Colonic mucosa (tissue), 4 donors: Measurements from ENCODE around the gene LTBP4. TPM values are rescaled to one million over a fixed set of nuclear protein-coding genes. Genes with fewer than 3 reads are reported as not detected.
"Not testable (repeated sequence)": the region's sequence is repeated elsewhere in the genome, so short reads cannot be mapped to it uniquely, and the experiment has no call there.

Experiments used
- DNase-seq: peaks from one replicate; pipeline ENCODE4 v3.0.0-alpha.2; 2020
- H3K27ac ChIP-seq: fragments of 200-600 bp; one replicate; pipeline ENCODE4 v1.8.0; 2021
- H3K27me3 ChIP-seq: fragments of 200-600 bp; one replicate; pipeline ENCODE4 v1.8.0; 2021
- H3K36me3 ChIP-seq: fragments of 200-600 bp; one replicate; pipeline ENCODE4 v1.8.0; 2021
- H3K4me1 ChIP-seq: fragments of 200-600 bp; one replicate; pipeline ENCODE4 v1.8.0; 2021; ENCODE audit warnings: mild to moderate bottlenecking
- H3K4me3 ChIP-seq: fragments of 200-600 bp; one replicate; pipeline ENCODE4 v1.8.0; 2021
- H3K9ac ChIP-seq, 2 donors: one replicate each; pipeline ENCODE4 v1.7.0; 2013; ENCODE audit warnings: control low read depth in 2 of 2, low read depth in 2 of 2, low read length in 2 of 2
- H3K9me3 ChIP-seq: fragments of 200-600 bp; one replicate; pipeline ENCODE4 v1.8.0; 2021
- intact Hi-C: fragments of 100-400 bp; cut with DNase I; formaldehyde crosslinking; loops from one replicate; pipeline ENCODE4 v1.14.1; 2022
- total RNA-seq, 2 donors: library from RNA; stranded (reverse); fragmentation: NEBNext Ultra II Directional in 1 of 2; extraction: Animal tissue kit (Norgen Biotek cat#: 25700) in 1 of 2; gene quantifications; one replicate each; pipeline ENCODE4 v1.2.1, GENCODE V29; 2021
- TF ChIP-seq, protein P1 (sequence below): fragments of 200-600 bp; IDR thresholded peaks from one replicate; pipeline ENCODE4 v1.8.0; 2022; ENCODE audit warnings: antibody characterized with exemption, mild to moderate bottlenecking
- donor health status: healthy.
- donor health status: DM: no; HTN: no; CAD: no.
- donor health status: DM: no; HTN: no; CAD: no.

LTBP4 gene
- total RNA-seq, 2 donors from 2014 or later: 143 to 231 TPM

DNA sequence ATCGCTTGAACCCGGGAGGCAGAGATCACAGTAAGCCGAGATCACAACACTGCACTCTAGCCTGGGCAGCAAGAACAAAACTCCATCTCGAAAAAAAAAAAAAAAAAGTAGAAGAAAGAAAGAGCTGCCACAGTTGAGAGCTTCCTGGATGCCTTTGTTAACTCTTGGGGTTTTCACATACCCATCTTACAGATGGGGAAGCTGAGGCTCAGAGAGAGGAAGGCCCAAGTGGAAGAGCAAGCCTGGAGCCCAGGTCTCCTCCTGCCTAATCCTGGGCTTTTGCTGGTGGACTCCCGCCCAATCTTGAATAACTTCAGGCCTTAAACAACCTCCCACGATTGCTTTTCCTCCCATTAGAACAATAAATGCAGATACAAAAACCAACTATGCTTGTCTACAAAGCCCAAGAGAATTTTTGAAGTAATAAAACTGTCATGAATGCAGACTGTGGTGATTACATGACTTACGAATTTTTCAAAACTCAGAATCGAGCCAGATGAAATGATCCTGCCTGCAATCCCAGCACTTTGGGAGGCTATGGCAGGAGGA, 41.7 kb downstream of the LTBP4 start:
- peak overlapping the region; percentile 22 for H3K27ac ChIP-seq

DNA sequence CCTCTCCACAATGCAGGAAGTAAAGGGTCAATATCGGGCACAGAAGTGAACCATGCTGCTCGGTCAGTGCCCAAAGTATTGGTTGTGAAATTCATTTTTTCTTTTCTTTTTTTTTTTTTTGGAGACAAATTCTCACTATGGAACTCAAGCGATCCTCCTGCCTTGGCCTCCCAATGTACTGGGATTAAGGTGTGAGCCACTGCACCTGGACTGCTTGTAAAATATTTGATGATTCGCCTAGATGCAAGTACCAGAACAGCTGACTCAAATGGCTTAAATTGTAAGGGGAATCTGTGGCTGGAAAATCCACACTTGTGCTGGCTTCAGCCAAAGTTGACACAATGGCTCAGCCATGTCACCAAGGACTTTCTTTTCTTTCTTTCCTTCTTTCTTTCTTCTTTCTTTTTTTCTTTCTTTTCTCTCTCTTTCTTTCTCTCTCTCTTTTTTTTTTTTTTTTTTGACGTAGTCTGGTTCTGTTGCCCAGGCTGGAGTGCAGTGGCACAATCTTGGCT, 45.6 kb downstream of the LTBP4 start:
- Histone ChIP-seq H3K4me1 (no peaks in the 10 kb centered on the region), H3K9ac (no peak overlapping the region), H3K27me3 (no peaks in the 10 kb centered on the region), H3K27ac (peak overlapping the region; percentile 66), H3K4me3 (no peak overlapping the region), H3K36me3 (no peaks in the 10 kb centered on the region), H3K9me3 (no peaks in the 10 kb centered on the region)
- no peak for DNase-seq
- intact Hi-C loops: no loop called here
- TF ChIP-seq, protein P1, sequence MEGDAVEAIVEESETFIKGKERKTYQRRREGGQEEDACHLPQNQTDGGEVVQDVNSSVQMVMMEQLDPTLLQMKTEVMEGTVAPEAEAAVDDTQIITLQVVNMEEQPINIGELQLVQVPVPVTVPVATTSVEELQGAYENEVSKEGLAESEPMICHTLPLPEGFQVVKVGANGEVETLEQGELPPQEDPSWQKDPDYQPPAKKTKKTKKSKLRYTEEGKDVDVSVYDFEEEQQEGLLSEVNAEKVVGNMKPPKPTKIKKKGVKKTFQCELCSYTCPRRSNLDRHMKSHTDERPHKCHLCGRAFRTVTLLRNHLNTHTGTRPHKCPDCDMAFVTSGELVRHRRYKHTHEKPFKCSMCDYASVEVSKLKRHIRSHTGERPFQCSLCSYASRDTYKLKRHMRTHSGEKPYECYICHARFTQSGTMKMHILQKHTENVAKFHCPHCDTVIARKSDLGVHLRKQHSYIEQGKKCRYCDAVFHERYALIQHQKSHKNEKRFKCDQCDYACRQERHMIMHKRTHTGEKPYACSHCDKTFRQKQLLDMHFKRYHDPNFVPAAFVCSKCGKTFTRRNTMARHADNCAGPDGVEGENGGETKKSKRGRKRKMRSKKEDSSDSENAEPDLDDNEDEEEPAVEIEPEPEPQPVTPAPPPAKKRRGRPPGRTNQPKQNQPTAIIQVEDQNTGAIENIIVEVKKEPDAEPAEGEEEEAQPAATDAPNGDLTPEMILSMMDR: no peak

More for the DNA sequence above, 41.7 kb downstream of the LTBP4 start:
- DNase-seq: no peak
- H3K4me1 ChIP-seq: no peaks in the 10 kb centered on the region
- H3K4me3 ChIP-seq: no peak overlapping the region
- no peaks in the 10 kb centered on the region for H3K36me3 ChIP-seq
- no peaks in the 10 kb centered on the region for H3K9me3 ChIP-seq
- intact Hi-C loops: no loop called here
- TF ChIP-seq, protein P1: no peak
- H3K27me3 ChIP-seq: no peaks in the 10 kb centered on the region
- peak overlapping the region in 1 of 2 donors; percentile 12 for H3K9ac ChIP-seq

DNA sequence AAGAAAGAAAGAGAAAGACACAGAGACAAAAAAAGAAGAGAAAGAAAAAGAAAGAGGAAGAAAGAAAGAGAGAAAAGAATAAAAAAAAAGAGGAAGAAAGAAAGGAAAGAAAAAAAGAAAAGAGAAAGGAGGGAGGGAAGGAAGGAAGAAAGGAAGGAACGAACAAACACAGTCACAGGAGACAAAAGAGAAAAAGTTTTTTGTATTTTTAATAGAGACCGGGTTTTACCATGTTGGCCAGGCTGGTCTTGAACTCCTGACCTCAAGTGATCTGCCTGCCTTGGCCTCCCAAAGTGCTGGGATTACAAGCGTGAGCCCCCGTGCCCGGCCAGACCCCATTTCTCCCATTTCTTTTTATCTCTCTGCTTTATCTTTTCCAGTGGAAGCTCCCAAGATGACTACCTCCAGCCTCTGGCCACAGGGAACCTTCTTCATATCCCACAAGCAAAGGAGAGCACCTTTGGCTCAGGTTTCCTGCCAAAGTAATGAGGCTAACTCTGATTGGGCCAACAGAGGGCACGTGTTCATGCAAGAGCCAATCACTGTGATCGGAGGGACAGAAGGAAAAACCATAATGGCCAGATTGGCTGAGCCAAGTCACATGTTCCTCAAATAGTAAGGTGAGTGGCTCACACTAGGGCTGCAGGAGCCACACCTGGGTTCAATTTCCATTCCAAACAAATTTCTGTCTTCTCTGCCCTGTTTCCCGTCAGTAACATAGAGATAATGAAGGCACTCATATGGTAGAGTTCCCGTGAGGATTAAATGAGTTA, 48.9 kb downstream of the LTBP4 start:
- intact Hi-C loops, H3K4me1 ChIP-seq, H3K9me3 ChIP-seq, H3K4me3 ChIP-seq, H3K27ac ChIP-seq, DNase-seq, H3K36me3 ChIP-seq, H3K9ac ChIP-seq, H3K27me3 ChIP-seq: not testable (repeated sequence)

DNA sequence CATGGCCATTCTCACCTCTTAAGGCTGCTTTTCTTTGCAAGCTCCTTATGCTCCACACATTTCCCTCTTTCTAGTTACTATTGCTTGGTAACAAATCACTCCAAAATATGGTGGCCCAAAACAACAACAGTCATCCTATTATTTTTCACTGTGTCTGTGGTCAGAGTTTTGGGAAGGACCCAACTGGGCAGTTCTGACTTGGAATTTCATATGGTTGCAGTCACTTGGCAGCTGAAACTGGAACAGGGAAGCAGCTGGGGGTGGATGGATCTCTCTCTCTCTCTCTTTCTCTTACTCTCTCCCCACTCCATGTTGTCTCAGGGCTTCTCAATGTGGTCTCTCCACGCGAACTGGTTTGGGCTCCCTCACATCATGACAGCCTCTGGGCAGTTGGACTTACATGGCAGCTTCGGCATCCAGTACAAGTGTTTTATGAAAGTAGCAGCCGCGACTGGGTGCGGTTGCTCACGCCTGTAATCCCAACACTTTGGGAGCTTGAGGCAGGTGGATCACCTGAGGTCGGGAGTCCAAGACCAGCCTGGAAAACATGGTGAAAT, 49.7 kb downstream of the LTBP4 start:
- no peak for DNase-seq
- Histone ChIP-seq H3K4me1 (no peaks in the 10 kb centered on the region), H3K27ac (no peak overlapping the region), H3K4me3 (no peak overlapping the region), H3K9ac (no peak overlapping the region), H3K9me3 (no peaks in the 10 kb centered on the region), H3K36me3 (no peaks in the 10 kb centered on the region), H3K27me3 (no peaks in the 10 kb centered on the region)
- intact Hi-C loops: no loop called here
- TF ChIP-seq, protein P1: no peak

DNA sequence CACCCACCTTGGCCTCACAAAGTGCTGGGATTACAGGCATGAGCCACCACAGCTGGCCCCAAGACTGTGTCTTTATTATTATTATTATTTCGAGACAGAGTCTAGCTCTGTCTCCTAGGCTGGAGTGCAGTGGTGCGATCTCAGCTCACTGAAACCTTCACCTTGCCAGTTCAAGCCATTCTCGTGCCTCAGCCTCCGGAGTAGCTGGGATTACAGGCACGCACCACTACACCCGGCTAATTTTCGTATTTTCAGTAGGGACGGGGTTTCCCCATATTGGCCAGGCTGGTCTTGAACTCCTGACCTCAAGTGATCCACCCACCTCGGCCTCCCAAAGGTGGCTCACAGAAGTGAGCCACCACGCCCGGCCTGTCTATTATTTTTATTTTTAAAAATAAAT, 51.1 kb downstream of the LTBP4 start:
- H3K27me3 ChIP-seq, intact Hi-C loops, H3K4me3 ChIP-seq, H3K9me3 ChIP-seq, H3K9ac ChIP-seq, DNase-seq, H3K27ac ChIP-seq, H3K36me3 ChIP-seq, H3K4me1 ChIP-seq: not testable (repeated sequence)

DNA sequence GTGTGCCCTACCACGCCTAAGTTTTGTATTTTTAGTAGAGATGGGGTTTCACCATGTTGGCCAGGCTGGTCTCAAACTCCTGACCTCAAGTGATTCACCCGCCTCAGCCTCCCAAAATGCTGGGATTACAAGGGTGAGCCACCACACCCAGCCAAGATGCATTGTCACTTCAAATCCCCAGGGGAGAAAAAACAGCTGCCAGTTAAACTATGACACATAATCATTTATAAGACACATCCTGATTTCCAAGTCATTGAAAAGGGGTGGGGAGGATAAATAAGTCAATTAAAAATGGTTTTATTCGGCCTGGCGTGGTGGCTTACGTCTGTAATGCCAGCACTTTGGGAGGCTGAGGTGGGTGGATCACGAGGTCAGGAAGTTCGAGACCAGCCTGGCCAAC, 54.5 kb downstream of the LTBP4 start:
- DNase-seq, H3K9me3 ChIP-seq, H3K4me1 ChIP-seq, H3K9ac ChIP-seq, H3K4me3 ChIP-seq, H3K27ac ChIP-seq, H3K27me3 ChIP-seq, H3K36me3 ChIP-seq, intact Hi-C loops: not testable (repeated sequence)

DNA sequence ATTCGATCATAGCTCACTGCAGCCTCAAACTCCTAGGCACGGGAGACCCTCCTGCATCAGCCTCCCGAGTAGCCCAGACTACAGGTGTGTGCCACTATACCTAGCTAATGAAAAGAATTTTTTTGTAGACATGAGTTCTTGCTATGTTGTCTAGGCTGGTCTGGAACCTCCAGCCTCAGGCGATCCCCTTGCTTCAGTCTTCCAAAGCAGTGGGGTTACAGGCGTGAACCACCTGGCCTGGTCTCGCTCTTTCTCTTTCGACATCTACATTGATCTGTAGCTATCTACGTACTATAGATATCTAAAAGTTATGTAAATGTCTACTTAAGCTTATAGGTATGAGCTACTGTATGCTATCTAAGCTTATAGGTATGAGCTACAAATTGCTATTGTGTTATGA, 56.9 kb downstream of the LTBP4 start:
- no peak overlapping the region for H3K4me3 ChIP-seq
- no peak for DNase-seq
- H3K36me3 ChIP-seq: no peaks in the 10 kb centered on the region
- H3K4me1 ChIP-seq: no peaks in the 10 kb centered on the region
- H3K9me3 ChIP-seq: no peaks in the 10 kb centered on the region
- intact Hi-C loops: no loop called here
- H3K9ac ChIP-seq: no peak overlapping the region
- H3K27me3 ChIP-seq: no peaks in the 10 kb centered on the region
- no peak overlapping the region for H3K27ac ChIP-seq
- TF ChIP-seq, protein P1: no peak
